GM12878 (cell line): ENCODE results near the gene RTN3. TPM values are rescaled to one million over a fixed set of nuclear protein-coding genes. Genes with fewer than 3 reads are reported as not detected.

Experiments
- ATAC-seq: fragments of 200-7000 bp; cut with Tn5 transposase; 3 replicates; pipeline ENCODE4 v1.9.1; 2020; ENCODE audit warnings: mild to moderate bottlenecking, moderate library complexity
- BruUV-seq: library from RNA; stranded (reverse); fragments of 400-500 nt; replicated peaks from 2 replicates; lab custom pipeline; 2021; lab: Mats Ljungman, UMichigan
- CTCF ChIA-PET: fragments of 300-600 bp; sonication (Branson Sonifier 250); formaldehyde crosslinking; extraction: SDS; loops from one replicate; lab custom pipeline; 2021; ENCODE audit warnings: inconsistent platforms; lab: Yijun Ruan, JAX
- POLR2A ChIA-PET: fragments of 350-600 bp; formaldehyde crosslinking; extraction: SDS; loops from one replicate; lab custom pipeline; 2021; ENCODE audit warnings: inconsistent platforms; lab: Charles Lee
- RAD21 ChIA-PET: fragments of 300-600 bp; sonication (Branson Sonifier 250); formaldehyde crosslinking; loops from one replicate; lab custom pipeline; 2023; ENCODE audit warnings: antibody characterized with exemption; ENCODE audit not compliant: unreplicated experiment; lab: Charles Lee
- SMC1A ChIA-PET: fragments of 300-600 bp; sonication (Branson Sonifier 250); formaldehyde crosslinking; loops from one replicate; lab custom pipeline; 2023; ENCODE audit not compliant: unreplicated experiment, uncharacterized antibody; lab: Charles Lee
- DNase-seq: peaks from one replicate; pipeline ENCODE4 v3.0.0-alpha.2; 2011; ENCODE audit warnings: low read depth, low spot score
- FAIRE-seq: peaks from 3 replicates; lab custom pipeline; 2011; peaks lifted over from hg19 to GRCh38; lab: Jason Lieb, UNC
- H2AFZ ChIP-seq: 2 replicates; pipeline ENCODE4 v1.6.0; 2011; ENCODE audit warnings: low read depth, low read length, control low read depth; ENCODE audit not compliant: control insufficient read depth
- H3K27ac ChIP-seq: 2 replicates; pipeline ENCODE4 v1.5.1; 2011; ENCODE audit warnings: control low read depth; ENCODE audit not compliant: control insufficient read depth, insufficient read depth
- H3K27me3 ChIP-seq, 2 experiments: replicated peaks in 1 of 2; 2 replicates each; pipeline versions ENCODE4 v1.6.0 to v1.6.1; 2011; ENCODE audit warnings: low read length in 1 of 2; ENCODE audit not compliant: control insufficient read depth in 2 of 2, insufficient read depth in 2 of 2
- H3K36me3 ChIP-seq, 2 experiments: 2 replicates each; pipeline ENCODE4 v1.5.1; 2011; ENCODE audit warnings: low read length in 1 of 2; ENCODE audit not compliant: control insufficient read depth in 2 of 2, insufficient read depth in 2 of 2
- H3K4me1 ChIP-seq: 2 replicates; pipeline ENCODE4 v1.6.1; 2011; ENCODE audit warnings: mild to moderate bottlenecking, low read length, moderate library complexity, mixed read lengths; ENCODE audit not compliant: control insufficient read depth, insufficient read depth
- H3K4me2 ChIP-seq: 2 replicates; pipeline ENCODE4 v1.6.0; 2011; ENCODE audit warnings: control low read depth; ENCODE audit not compliant: control insufficient read depth, insufficient read depth
- H3K4me3 ChIP-seq: fragments of 200-600 bp; sonication (generic); 2 replicates; pipeline ENCODE4 v1.5.1; 2016
- H3K79me2 ChIP-seq: 2 replicates; pipeline ENCODE4 v1.6.0; 2011; ENCODE audit warnings: low read length; ENCODE audit not compliant: control insufficient read depth, insufficient read depth
- H3K9ac ChIP-seq: 2 replicates; pipeline ENCODE4 v1.8.0; 2011; ENCODE audit warnings: low read length, control low read depth, mixed read lengths; ENCODE audit not compliant: control insufficient read depth, insufficient read depth
- H3K9me3 ChIP-seq: replicated peaks from 3 replicates; pipeline ENCODE4 v1.5.1; 2011; ENCODE audit warnings: mild to moderate bottlenecking, low read length; ENCODE audit not compliant: control insufficient read depth, insufficient read depth
- H4K20me1 ChIP-seq: 2 replicates; pipeline ENCODE4 v1.6.0; 2011; ENCODE audit not compliant: control insufficient read depth, insufficient read depth
- ASH2L ChIP-seq: fragments of 300-600, 200-600 bp; sonication (generic); IDR thresholded peaks from 2 replicates; pipeline ENCODE4 v1.6.1; 2017; ENCODE audit warnings: low read depth, mild to moderate bottlenecking, borderline replicate concordance
- BACH1 ChIP-seq: fragments of 450-650 bp; IDR thresholded peaks from 2 replicates; pipeline ENCODE4 v1.6.1; 2017; ENCODE audit warnings: mild to moderate bottlenecking, borderline replicate concordance
- DPF2 ChIP-seq: fragments of 450-650 bp; IDR thresholded peaks from 2 replicates; pipeline ENCODE4 v1.6.1; 2017; ENCODE audit warnings: mild to moderate bottlenecking
- EP300 ChIP-seq, 2 experiments: fragments of 150-350 bp in 1 of 2; IDR thresholded peaks; 2 replicates each; pipeline ENCODE4 v1.6.1; 2011 to 2012; ENCODE audit warnings: low read depth in 2 of 2, low read length in 2 of 2, borderline replicate concordance in 1 of 2, improper control_type of control experiment in 1 of 2, inconsistent platforms in 1 of 2; ENCODE audit not compliant: control insufficient read depth in 1 of 2
- GABPA ChIP-seq: IDR thresholded peaks from 2 replicates; pipeline ENCODE4 v1.6.1; 2014; ENCODE audit warnings: antibody characterized with exemption, low read depth, mild to moderate bottlenecking, inconsistent platforms
- IKZF1 ChIP-seq: fragments of 450-650 bp; conservative IDR thresholded peaks from 2 replicates; pipeline ENCODE4 v1.6.1; 2017; ENCODE audit warnings: antibody characterized with exemption, mild to moderate bottlenecking
- MTA3 ChIP-seq: IDR thresholded peaks from 2 replicates; pipeline ENCODE4 v1.6.1; 2012; ENCODE audit warnings: low read length, inconsistent platforms, borderline replicate concordance
- MYC ChIP-seq: IDR thresholded peaks from 2 replicates; pipeline ENCODE4 v1.6.1; 2011; ENCODE audit warnings: mild to moderate bottlenecking, low read length, moderate library complexity, inconsistent platforms; ENCODE audit not compliant: insufficient read depth, insufficient replicate concordance, insufficient read length, severe bottlenecking
- PML ChIP-seq: IDR thresholded peaks from 2 replicates; pipeline ENCODE4 v1.6.1; 2012; ENCODE audit warnings: low read length, inconsistent platforms
- POLR2AphosphoS5 ChIP-seq: IDR thresholded peaks from 2 replicates; pipeline ENCODE4 v1.6.1; 2011; ENCODE audit warnings: mild to moderate bottlenecking, low read length, inconsistent platforms
- RBBP5 ChIP-seq: fragments of 200-600 bp; sonication (generic); conservative IDR thresholded peaks from 2 replicates; pipeline ENCODE4 v1.6.1; 2016
- TCF12 ChIP-seq: IDR thresholded peaks from 2 replicates; pipeline ENCODE4 v1.6.1; 2011; ENCODE audit warnings: low read depth, mild to moderate bottlenecking, low read length
- ZNF274 ChIP-seq: IDR thresholded peaks from one replicate; pipeline ENCODE4 v1.8.0; 2011; ENCODE audit not compliant: insufficient read length, insufficient read depth
- ZNF622 ChIP-seq: fragments of 450-650 bp; IDR thresholded peaks from 2 replicates; pipeline ENCODE4 v1.6.1; 2017; ENCODE audit warnings: mild to moderate bottlenecking, inconsistent platforms
- WGBS: methylation state at CpG from one replicate; pipeline ENCODE4 v1.1.6; 2016; ENCODE audit warnings: low lambda C conversion rate; ENCODE audit not compliant: insufficient replicate concordance, insufficient coverage; ENCODE audit errors: missing lambda C conversion rate; 5-methylcytosine and 5-hydroxymethylcytosine counted together
- in situ Hi-C: fragments of 300-500 bp; cut with MboI; formaldehyde crosslinking; loops from 9 replicates; pipeline ENCODE4 v1.14.3; 2018; ENCODE audit warnings: mixed read lengths
- intact Hi-C: fragments of 100-400 bp; cut with micrococcal nuclease; formaldehyde crosslinking; loops from one replicate; pipeline ENCODE4 v1.14.2; 2022; ENCODE audit not compliant: unreplicated experiment
- polyA plus RNA-seq, 11 experiments: library from polyadenylated mRNA; depleted of rRNA in 4 of 11; unstranded in 6 of 11; stranded (reverse) in 5 of 11; fragments of >200 nt; fragmentation: Nextera tagmentation in 4 of 11; fragmentation: Illumina TruSeq in 1 of 11; extraction: Ambion mirVana in 4 of 11; extraction: Trizol in 1 of 11; gene quantifications; 1 replicate in 1 of 11; 2 replicates in 10 of 11; pipeline versions ENCODE4 v1.2.1 to v1.2.3, GENCODE V29; 2011 to 2016; ENCODE audit warnings: inconsistent platforms in 2 of 11, missing spikeins in 2 of 11, low read depth in 1 of 11
- total RNA-seq, 4 experiments: library from RNA; depleted of rRNA in 3 of 4; stranded (reverse); fragments of >200 nt in 3 of 4; fragmentation: Illumina TruSeq in 1 of 4; extraction: Trizol in 1 of 4; gene quantifications; 2 replicates each; pipeline versions ENCODE4 v1.2.1 to v1.2.3, GENCODE V29; 2013 to 2021
- TF ChIP-seq, protein P1 (sequence below): IDR thresholded peaks from 2 replicates; pipeline ENCODE4 v1.6.1; 2012; ENCODE audit warnings: low read depth, low read length, improper control_type of control experiment
- TF ChIP-seq, protein P2 (sequence below): fragments of 450-650 bp; IDR thresholded peaks from 2 replicates; pipeline ENCODE4 v1.6.1; 2017; ENCODE audit warnings: antibody characterized with exemption, mild to moderate bottlenecking, moderate library complexity

Gene RTN3
- total and polyA plus RNA-seq, 10 of the 15 experiments (the other 5 are each of a cell fraction or from before 2014, with no cell fraction given): 22.9 to 64.2 (median 47.0) TPM

DNA sequence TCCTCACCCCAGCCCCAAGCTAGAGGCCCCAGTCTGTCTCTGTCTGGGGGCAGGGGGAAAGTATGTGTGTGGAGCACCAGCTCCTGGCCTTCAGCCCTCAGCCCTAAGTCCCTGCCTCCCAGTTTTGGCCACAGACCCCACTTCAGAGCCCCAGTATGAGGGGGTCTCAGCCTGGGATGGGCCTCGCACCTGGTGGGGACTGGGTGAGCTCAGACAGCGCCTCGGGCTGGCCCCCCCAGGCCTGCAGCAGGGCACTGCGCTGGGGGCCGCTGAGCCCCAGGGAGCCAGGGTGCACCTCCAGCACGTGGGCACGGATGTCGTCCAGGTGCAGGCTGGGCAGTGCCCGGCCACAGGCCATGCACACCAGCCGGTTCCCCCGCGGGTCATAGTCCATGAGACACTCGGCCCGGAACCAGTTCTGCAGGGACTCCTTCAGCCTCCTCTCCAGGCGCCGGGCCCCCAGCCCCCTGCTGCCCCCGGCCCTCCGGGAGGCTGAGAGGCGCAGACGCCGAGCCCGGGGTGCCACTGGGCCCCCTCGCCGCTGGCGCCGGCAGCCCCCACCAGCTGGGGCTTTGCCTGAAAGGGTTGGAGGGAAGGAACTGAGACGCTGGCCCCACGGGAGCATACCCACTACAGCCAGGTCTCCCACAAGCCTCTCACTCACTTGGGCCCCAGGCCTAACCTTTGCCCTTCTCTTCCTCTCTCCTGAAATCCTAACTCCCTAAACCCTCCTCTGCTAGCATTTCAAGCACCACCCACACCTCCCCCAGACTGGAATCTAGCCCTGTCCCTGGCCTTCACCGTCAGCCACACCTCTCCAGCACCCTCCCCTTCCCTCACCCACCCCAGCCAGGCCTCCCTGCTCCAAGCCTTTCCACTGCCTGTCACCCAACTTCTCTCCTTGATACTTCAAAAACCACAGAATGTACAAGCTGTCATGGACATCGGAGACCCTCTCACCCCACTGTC, 83.7 kb downstream of the RTN3 start:
- SMC1A ChIA-PET: no interaction called here

More for the DNA sequence above, 83.7 kb downstream of the RTN3 start:
- Histone ChIP-seq H3K4me3 (no peak overlapping the region), H3K79me2 (no peaks in the 10 kb centered on the region; the same call in 1 of the 2 replicates), H3K9ac (no peak overlapping the region), H3K9me3 (no peaks in the 10 kb centered on the region)
- DNase-seq: no peak
- POLR2A ChIA-PET: interaction anchor here (0.9 kb wide), 1 partner anchor 51 kb away, joined by 6 read pairs; no protein-coding TSS in a partner anchor
- in situ Hi-C loops: no loop called here
- TF ChIP-seq GABPA (no peak), POLR2AphosphoS5 (no peak), IKZF1 (no peak), RBBP5 (no peak), EP300 (IDR thresholded peaks at IDR 0.05; ENCODE audit: borderline replicate concordance in 1 of 2, control insufficient read depth in 1 of 2, low read depth in 2 of 2, low read length in 2 of 2) (no peak), MYC (no peak), DPF2 (no peak), PML (no peak), MTA3 (no peak), ZNF622 (no peak), TCF12 (no peak), BACH1 (no peak), ZNF274 (no peak), ASH2L (no peak)
- TF ChIP-seq, protein P1, sequence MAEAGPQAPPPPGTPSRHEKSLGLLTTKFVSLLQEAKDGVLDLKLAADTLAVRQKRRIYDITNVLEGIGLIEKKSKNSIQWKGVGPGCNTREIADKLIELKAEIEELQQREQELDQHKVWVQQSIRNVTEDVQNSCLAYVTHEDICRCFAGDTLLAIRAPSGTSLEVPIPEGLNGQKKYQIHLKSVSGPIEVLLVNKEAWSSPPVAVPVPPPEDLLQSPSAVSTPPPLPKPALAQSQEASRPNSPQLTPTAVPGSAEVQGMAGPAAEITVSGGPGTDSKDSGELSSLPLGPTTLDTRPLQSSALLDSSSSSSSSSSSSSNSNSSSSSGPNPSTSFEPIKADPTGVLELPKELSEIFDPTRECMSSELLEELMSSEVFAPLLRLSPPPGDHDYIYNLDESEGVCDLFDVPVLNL: no peak
- TF ChIP-seq, protein P2, sequence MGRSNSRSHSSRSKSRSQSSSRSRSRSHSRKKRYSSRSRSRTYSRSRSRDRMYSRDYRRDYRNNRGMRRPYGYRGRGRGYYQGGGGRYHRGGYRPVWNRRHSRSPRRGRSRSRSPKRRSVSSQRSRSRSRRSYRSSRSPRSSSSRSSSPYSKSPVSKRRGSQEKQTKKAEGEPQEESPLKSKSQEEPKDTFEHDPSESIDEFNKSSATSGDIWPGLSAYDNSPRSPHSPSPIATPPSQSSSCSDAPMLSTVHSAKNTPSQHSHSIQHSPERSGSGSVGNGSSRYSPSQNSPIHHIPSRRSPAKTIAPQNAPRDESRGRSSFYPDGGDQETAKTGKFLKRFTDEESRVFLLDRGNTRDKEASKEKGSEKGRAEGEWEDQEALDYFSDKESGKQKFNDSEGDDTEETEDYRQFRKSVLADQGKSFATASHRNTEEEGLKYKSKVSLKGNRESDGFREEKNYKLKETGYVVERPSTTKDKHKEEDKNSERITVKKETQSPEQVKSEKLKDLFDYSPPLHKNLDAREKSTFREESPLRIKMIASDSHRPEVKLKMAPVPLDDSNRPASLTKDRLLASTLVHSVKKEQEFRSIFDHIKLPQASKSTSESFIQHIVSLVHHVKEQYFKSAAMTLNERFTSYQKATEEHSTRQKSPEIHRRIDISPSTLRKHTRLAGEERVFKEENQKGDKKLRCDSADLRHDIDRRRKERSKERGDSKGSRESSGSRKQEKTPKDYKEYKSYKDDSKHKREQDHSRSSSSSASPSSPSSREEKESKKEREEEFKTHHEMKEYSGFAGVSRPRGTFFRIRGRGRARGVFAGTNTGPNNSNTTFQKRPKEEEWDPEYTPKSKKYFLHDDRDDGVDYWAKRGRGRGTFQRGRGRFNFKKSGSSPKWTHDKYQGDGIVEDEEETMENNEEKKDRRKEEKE: no peak
- TF ChIP-seq, all 136 proteins: peak for 0
- RAD21 ChIA-PET: interaction anchor here (1.4 kb wide), 1 partner anchor 181 kb away, joined by 4 read pairs; no protein-coding TSS in a partner anchor
- Histone ChIP-seq H3K4me2 (no peak overlapping the region), H3K36me3 (peaks cover 0 to 3% of the 10 kb centered on the region in 2 experiments; a peak in 2 of 4 replicates), H3K4me1 (peaks cover 8% of the 10 kb centered on the region; the same call in 1 of the 2 replicates), H2AFZ (no peak overlapping the region), H4K20me1 (peaks cover 5% of the 10 kb centered on the region; the same call in 1 of the 2 replicates), H3K27me3 (peaks cover 2 to 3% of the 10 kb centered on the region in 2 experiments), H3K27ac (no peak overlapping the region)
- FAIRE-seq (no peak), ATAC-seq (no peak)
- CTCF ChIA-PET: interaction anchor here (0.7 to 4.4 kb wide), 2 partner anchors 72 to 386 kb away, joined by 3 to 18 read pairs; no protein-coding TSS in a partner anchor
- BruUV-seq: no TSS peak
- WGBS: 82% methylated on average over 19 of the region's 30 CpGs
- intact Hi-C loops: loop anchor here (5.0 kb wide), 2 partner anchors 72 to 187 kb away; partner anchors contain the start of gene MARK2
